Mesothelial cell of epicardium (in vitro differentiated cells): ENCODE measurements around the gene PGS1. TPM values are rescaled to one million over a fixed set of nuclear protein-coding genes. Genes with fewer than 3 reads are reported as not detected.

Experiments
- DNase-seq, 2 experiments: peaks; one replicate each; pipeline ENCODE4 v3.0.0; 2021; ENCODE audit warnings: low spot score in 2 of 2; ENCODE audit not compliant: unreplicated experiment in 2 of 2
- H3K27ac Mint-ChIP-seq: 2 replicates; pipeline ENCODE4 v1.8.0; 2021; ENCODE audit warnings: mixed read lengths
- H3K27me3 Mint-ChIP-seq: 2 replicates; pipeline ENCODE4 v1.8.0; 2021; ENCODE audit warnings: low read depth, mixed read lengths
- H3K36me3 Mint-ChIP-seq: 2 replicates; pipeline ENCODE4 v1.8.0; 2021; ENCODE audit warnings: mixed read lengths
- H3K4me1 Mint-ChIP-seq: 2 replicates; pipeline ENCODE4 v1.8.0; 2021; ENCODE audit warnings: mixed read lengths
- H3K4me3 Mint-ChIP-seq: 2 replicates; pipeline ENCODE4 v1.8.0; 2021; ENCODE audit warnings: mild to moderate bottlenecking, moderate library complexity, mixed read lengths
- H3K9me3 Mint-ChIP-seq: 2 replicates; pipeline ENCODE4 v1.8.0; 2021; ENCODE audit warnings: mixed read lengths
- CTCF ChIP-seq: fragments of 200-600 bp; sonication (generic); IDR thresholded peaks from one replicate; pipeline ENCODE4 v1.5.0; 2021; ENCODE audit warnings: antibody characterized with exemption; ENCODE audit not compliant: unreplicated experiment
- total RNA-seq: library from RNA; stranded (reverse); gene quantifications from 3 replicates; pipeline ENCODE4 v1.2.1, GENCODE V29; 2021

PGS1 gene
- total RNA-seq, 1 donor from 2014 or later: 62.3 TPM

DNA sequence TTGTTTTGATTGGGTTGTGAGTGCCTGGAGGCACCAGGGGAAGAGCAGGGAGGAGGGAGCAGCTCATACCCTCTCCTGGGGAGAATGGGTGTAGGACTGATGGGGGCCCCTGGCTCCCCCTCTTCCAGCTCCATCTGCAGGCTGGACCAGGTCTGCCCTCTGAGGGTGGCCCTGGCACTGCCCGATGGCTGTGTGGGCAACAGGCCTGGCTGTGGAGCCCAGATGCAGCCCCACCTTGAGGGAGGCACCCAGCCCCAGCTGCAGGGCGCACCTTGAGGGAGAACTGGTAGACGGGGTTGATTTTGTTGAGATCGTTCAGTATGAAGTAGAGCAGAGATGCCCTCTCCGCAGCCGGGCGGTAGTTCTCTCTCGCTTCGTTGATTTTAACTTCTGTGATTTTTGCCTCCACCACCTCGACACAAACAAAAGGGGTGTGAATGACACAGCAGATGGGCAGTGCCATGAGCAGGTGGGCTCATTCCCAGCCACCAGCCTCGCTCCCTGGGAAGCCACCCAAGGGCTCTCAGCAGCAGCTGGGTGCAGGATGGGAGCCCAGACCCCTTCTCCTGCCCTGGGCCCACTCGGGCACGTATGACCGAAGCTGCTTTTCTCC is 71.6 kb downstream of the PGS1 start:
- peaks cover 3% of the 10 kb centered on the region for H3K4me1 Mint-ChIP-seq
- no peaks in the 10 kb centered on the region for H3K27me3 Mint-ChIP-seq
- H3K9me3 Mint-ChIP-seq: no peaks in the 10 kb centered on the region
- H3K27ac Mint-ChIP-seq: no peak overlapping the region
- DNase-seq: no peak
- no peak for TF ChIP-seq CTCF
- H3K4me3 Mint-ChIP-seq: no peak overlapping the region
- H3K36me3 Mint-ChIP-seq: no peaks in the 10 kb centered on the region

DNA sequence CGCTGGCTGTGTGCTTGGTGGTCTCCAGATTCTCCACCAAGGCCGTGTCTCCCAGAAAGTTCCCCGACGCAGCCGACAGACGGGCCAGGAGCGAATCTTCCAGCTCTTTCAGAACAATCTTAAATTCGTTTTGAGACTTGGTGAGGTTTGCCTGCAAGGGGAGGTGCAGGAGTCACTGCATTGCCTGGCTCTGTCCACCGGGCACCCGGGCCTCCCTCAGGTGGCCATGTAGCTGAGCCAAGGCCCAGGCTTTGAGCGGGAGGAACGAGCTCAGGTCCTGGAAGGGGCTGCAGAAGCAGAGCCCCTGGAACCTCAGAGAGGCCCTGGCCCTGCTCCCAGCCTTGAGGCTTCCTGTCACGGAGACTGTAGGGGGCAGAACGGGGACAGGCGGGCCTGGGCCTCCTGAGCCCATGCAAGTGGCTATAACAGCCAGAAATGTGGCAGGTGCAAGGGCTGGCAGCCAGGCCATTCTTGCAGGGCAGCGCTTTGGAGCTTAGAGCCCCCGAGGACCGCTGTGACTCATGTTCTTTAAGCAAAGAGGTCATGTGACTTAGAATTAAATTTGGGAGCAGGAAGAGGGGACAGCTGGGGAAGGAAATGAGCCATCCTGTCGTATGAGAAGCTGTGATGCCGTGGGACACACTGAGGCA is 72.4 kb downstream of the PGS1 start:
- DNase-seq: no peak
- no peaks in the 10 kb centered on the region for H3K27me3 Mint-ChIP-seq
- H3K36me3 Mint-ChIP-seq: no peaks in the 10 kb centered on the region
- H3K27ac Mint-ChIP-seq: no peak overlapping the region
- H3K9me3 Mint-ChIP-seq: no peaks in the 10 kb centered on the region
- H3K4me3 Mint-ChIP-seq: no peak overlapping the region
- H3K4me1 Mint-ChIP-seq: no peaks in the 10 kb centered on the region
- TF ChIP-seq CTCF: no peak

DNA sequence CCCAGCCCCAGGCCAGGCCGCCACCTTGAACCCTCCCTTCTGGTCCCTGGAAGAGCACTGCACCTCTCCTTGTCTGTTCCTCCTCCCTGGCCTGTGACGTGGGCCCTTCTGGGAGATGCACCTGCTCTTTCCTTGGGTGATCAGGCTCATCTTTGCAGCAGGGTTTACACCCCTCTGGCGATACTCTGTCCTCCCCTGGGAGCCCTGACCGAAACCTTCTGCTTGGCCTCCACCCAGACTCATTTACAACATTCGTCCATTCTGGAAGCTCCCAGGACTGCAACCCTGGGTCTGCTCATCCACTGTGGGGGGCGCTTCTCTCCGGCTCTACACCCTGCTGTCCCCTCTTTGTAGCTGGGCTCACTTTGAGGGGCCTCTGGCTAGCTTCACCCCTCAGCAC is 73.3 kb downstream of the PGS1 start:
- no peak overlapping the region for H3K4me3 Mint-ChIP-seq
- H3K27ac Mint-ChIP-seq: no peak overlapping the region
- no peaks in the 10 kb centered on the region for H3K9me3 Mint-ChIP-seq
- no peak for TF ChIP-seq CTCF
- no peaks in the 10 kb centered on the region for H3K36me3 Mint-ChIP-seq
- DNase-seq: no peak
- no peaks in the 10 kb centered on the region for H3K27me3 Mint-ChIP-seq
- no peaks in the 10 kb centered on the region for H3K4me1 Mint-ChIP-seq

DNA sequence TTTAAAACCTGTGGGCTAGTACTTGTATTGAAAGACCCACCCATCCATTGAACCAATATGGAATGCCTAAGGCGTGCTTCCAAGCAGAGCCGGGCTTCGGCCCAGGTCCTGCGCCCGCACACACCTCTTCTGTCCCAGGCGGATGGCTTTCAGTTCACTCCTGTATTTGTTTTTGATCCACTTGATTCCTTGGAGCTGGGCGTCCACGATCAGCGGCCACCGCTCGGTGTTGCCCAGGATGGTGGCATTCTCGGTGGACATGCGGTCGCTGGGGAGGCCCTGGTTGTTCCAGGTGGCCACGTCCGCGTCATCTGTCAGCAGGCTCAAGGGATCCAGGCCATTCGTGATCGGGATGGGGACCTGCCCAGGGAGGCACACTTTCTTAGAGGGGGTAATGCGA is 75.9 kb downstream of the PGS1 start:
- H3K4me3 Mint-ChIP-seq: no peak overlapping the region
- TF ChIP-seq CTCF: no peak
- no peaks in the 10 kb centered on the region for H3K27me3 Mint-ChIP-seq
- H3K9me3 Mint-ChIP-seq: no peaks in the 10 kb centered on the region
- H3K4me1 Mint-ChIP-seq: no peaks in the 10 kb centered on the region
- H3K27ac Mint-ChIP-seq: no peak overlapping the region
- H3K36me3 Mint-ChIP-seq: no peaks in the 10 kb centered on the region
- DNase-seq: no peak

DNA sequence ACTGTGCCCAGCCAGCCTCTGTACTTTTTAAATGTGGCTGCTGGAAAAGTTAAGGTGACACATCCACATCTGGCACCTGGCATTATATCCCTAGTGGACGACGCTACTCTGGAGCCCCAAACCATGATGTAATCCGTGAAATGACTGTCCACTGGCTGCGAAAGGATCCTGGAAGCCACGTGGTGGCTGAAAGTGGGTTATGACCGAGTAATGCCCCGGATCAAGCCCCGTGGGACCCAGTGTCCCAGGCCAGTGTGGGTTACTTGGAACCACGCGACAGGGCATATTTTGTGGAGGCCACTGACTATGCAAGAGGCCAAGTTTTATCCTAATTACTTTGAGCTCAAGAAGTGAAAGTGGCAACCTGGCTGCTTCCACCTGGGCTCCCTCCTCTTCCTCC is 79.6 kb downstream of the PGS1 start:
- Mint-ChIP-seq H3K4me3 (no peak overlapping the region), H3K27ac (no peak overlapping the region), H3K27me3 (no peaks in the 10 kb centered on the region), H3K4me1 (no peaks in the 10 kb centered on the region), H3K9me3 (no peaks in the 10 kb centered on the region), H3K36me3 (no peaks in the 10 kb centered on the region)
- no peak for TF ChIP-seq CTCF
- DNase-seq: no peak
